A549 (cell line): ENCODE data around the gene LRRC41. TPM values are rescaled to one million over a fixed set of nuclear protein-coding genes. Genes with fewer than 3 reads are reported as not detected.

ENCODE experiments used
- ATAC-seq, 2 experiments: fragments of 200-7000 bp in 1 of 2; fragments of >200 bp in 1 of 2; cut with Nextera tagmentation in 1 of 2; cut with Tn5 transposase in 1 of 2; 3 replicates each; pipeline versions ENCODE4 v1.8.0 to v1.9.1; 2018 to 2020; ENCODE audit warnings: mild to moderate bottlenecking in 1 of 2, moderate library complexity in 1 of 2
- CTCF ChIA-PET: fragments of 300-600 bp; sonication (Branson Sonifier 250); formaldehyde crosslinking; extraction: SDS; loops from one replicate; lab custom pipeline; 2021; ENCODE audit warnings: antibody characterized with exemption, inconsistent platforms; lab: Yijun Ruan, JAX
- POLR2A ChIA-PET: fragments of 350-600 bp; formaldehyde crosslinking; extraction: SDS; loops from one replicate; lab custom pipeline; 2021; ENCODE audit warnings: antibody characterized with exemption, inconsistent platforms; lab: Yijun Ruan, JAX
- DNase-seq, 2 experiments: peaks; one replicate each; pipeline versions ENCODE4 v3.0.0 to v3.0.0-alpha.2; 2011 to 2016; ENCODE audit warnings: low read depth in 1 of 2, low spot score in 1 of 2
- FAIRE-seq: peaks from 2 replicates; lab custom pipeline; 2011; peaks lifted over from hg19 to GRCh38; lab: Jason Lieb, UNC
- H3K27ac ChIP-seq, 2 experiments: fragments of >200 bp; sonication (Bioruptor Twin); formaldehyde crosslinking; 3 replicates each; pipeline ENCODE4 v1.5.1; 2016 to 2017
- H3K4me1 ChIP-seq: fragments of >200 bp; sonication (Bioruptor Twin); formaldehyde crosslinking; 3 replicates; pipeline ENCODE4 v1.6.1; 2016
- H3K4me2 ChIP-seq: fragments of >200 bp; sonication (Bioruptor Twin); formaldehyde crosslinking; 3 replicates; pipeline ENCODE4 v1.6.1; 2016
- H3K4me3 ChIP-seq: fragments of >200 bp; sonication (Bioruptor Twin); formaldehyde crosslinking; 3 replicates; pipeline ENCODE4 v1.5.1; 2016
- H3K9me3 ChIP-seq: fragments of >200 bp; sonication (Bioruptor Twin); formaldehyde crosslinking; 3 replicates; pipeline ENCODE4 v1.6.1; 2016
- BHLHE40 ChIP-seq: IDR thresholded peaks from 2 replicates; pipeline ENCODE4 v1.6.1; 2012; ENCODE audit warnings: low read depth, low read length, inconsistent platforms
- EP300 ChIP-seq, 2 experiments: fragments of >200 bp; sonication (Bioruptor Twin); formaldehyde crosslinking; IDR thresholded peaks; 2 replicates in 1 of 2; 3 replicates in 1 of 2; pipeline ENCODE4 v1.6.1; 2016 to 2017
- FOSL2 ChIP-seq, 2 experiments: fragments of 450-650 bp in 1 of 2; fragments of >200 bp in 1 of 2; sonication (Bioruptor Twin) in 1 of 2; formaldehyde crosslinking; IDR thresholded peaks; 2 replicates each; pipeline versions ENCODE4 v1.5.0 to v1.6.1; 2016 to 2020; ENCODE audit warnings: mild to moderate bottlenecking in 1 of 2, moderate library complexity in 1 of 2
- FOXS1 ChIP-seq: fragments of 250-450 bp; sonication (Bioruptor Pico); IDR thresholded peaks from 2 replicates; pipeline ENCODE4 v1.5.0; 2020; ENCODE audit warnings: mild to moderate bottlenecking, moderate library complexity
- HOXA7 ChIP-seq: fragments of 250-450 bp; sonication (Bioruptor Pico); IDR thresholded peaks from 2 replicates; pipeline ENCODE4 v1.5.0; 2020; ENCODE audit warnings: mild to moderate bottlenecking, moderate library complexity
- JUN ChIP-seq, 2 experiments: fragments of >200 bp; sonication (Bioruptor Twin); formaldehyde crosslinking; IDR thresholded peaks; 2 replicates in 1 of 2; 3 replicates in 1 of 2; pipeline ENCODE4 v1.6.1; 2016 to 2017
- MAFK ChIP-seq: fragments of 450-650 bp; IDR thresholded peaks from 2 replicates; pipeline ENCODE4 v1.6.1; 2014; ENCODE audit not compliant: partially characterized antibody
- NPAS2 ChIP-seq: fragments of 250-450 bp; sonication (Bioruptor Pico); IDR thresholded peaks from 2 replicates; pipeline ENCODE4 v1.8.0; 2022; ENCODE audit warnings: mild to moderate bottlenecking, moderate library complexity, borderline replicate concordance
- RFX5 ChIP-seq: fragments of 450-650 bp; IDR thresholded peaks from 2 replicates; pipeline ENCODE4 v1.7.1; 2014; ENCODE audit warnings: antibody characterized with exemption, mild to moderate bottlenecking, moderate library complexity
- SMC3 ChIP-seq: fragments of >200 bp; sonication (Bioruptor Twin); formaldehyde crosslinking; IDR thresholded peaks from 3 replicates; pipeline ENCODE4 v1.6.1; 2018; ENCODE audit warnings: inconsistent platforms
- TFCP2L1 ChIP-seq: fragments of 250-450 bp; sonication (Bioruptor Pico); IDR thresholded peaks from 2 replicates; pipeline ENCODE4 v1.5.0; 2021; ENCODE audit warnings: mild to moderate bottlenecking
- TP53 ChIP-seq: fragments of 250-450 bp; sonication (Bioruptor Pico); IDR thresholded peaks from 2 replicates; pipeline ENCODE4 v1.5.0; 2021; ENCODE audit warnings: mild to moderate bottlenecking, moderate library complexity
- ZC3H11A ChIP-seq: fragments of 450-650 bp; IDR thresholded peaks from 2 replicates; pipeline ENCODE4 v1.6.1; 2014; ENCODE audit warnings: antibody characterized with exemption, mild to moderate bottlenecking
- ZFP36 ChIP-seq: fragments of 450-650 bp; IDR thresholded peaks from 2 replicates; pipeline ENCODE4 v1.6.1; 2014; ENCODE audit warnings: borderline replicate concordance; ENCODE audit not compliant: partially characterized antibody
- WGBS: methylation state at CpG from one replicate; pipeline ENCODE4 v1.1.6; 2017; ENCODE audit errors: missing lambda C conversion rate; 5-methylcytosine and 5-hydroxymethylcytosine counted together
- polyA plus RNA-seq, 4 experiments: library from polyadenylated mRNA; depleted of rRNA in 3 of 4; stranded (reverse); fragments of >200 nt; fragmentation: RNase III in 1 of 4; extraction: RNeasy Plus Mini Kit Qiagen cat#74134 plus additional on column Dnase treatment in 1 of 4; gene quantifications; 2 replicates in 3 of 4; 3 replicates in 1 of 4; pipeline ENCODE4 v1.2.3, GENCODE V29; 2011 to 2017
- TF ChIP-seq, protein P1 (sequence below): fragments of 200-600 bp; sonication (generic); IDR thresholded peaks from 2 replicates; pipeline ENCODE4 v1.6.1; 2016; ENCODE audit warnings: antibody characterized with exemption, mild to moderate bottlenecking, moderate library complexity
- TF ChIP-seq, protein P2 (sequence below): fragments of >200 bp; sonication (Bioruptor Twin); formaldehyde crosslinking; IDR thresholded peaks from 2 replicates; pipeline ENCODE4 v1.6.1; 2016
- TF ChIP-seq, protein P3 (sequence below): IDR thresholded peaks from 2 replicates; pipeline ENCODE4 v1.6.1; 2012; ENCODE audit warnings: low read depth, borderline replicate concordance
- TF ChIP-seq, protein P4 (sequence below): fragments of 150-350 bp; IDR thresholded peaks from 2 replicates; pipeline ENCODE4 v1.6.1; 2014; ENCODE audit warnings: low read depth, mild to moderate bottlenecking, low read length
- TF ChIP-seq, protein P5 (sequence below): IDR thresholded peaks from 2 replicates; pipeline ENCODE4 v1.6.1; 2012

LRRC41 gene
- polyA plus RNA-seq, 2 of the 4 experiments (the other 2 are of a cell fraction) = 28.6 to 33.4 TPM

DNA sequence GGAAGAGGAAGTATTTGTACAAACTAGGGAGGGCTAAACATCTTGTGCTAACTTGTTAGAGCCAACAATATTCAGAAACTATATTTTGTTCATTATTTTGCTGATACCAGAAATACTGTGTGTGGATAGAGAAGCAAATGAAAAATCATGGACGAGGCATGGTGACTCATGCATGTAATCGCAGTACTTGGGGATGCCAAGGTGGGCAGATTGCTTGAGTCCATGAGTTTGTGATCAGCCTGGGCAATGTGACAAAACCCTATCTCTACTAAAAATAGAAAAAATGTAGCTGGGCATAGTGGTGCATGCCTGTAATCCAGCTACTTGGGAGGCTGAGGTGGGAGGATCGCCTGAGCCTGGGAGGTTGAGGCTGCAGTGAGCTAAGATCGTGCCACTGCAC is 13.4 kb downstream of the LRRC41 start:
- no peak for ATAC-seq
- no peaks in the 10 kb centered on the region for H3K4me1 ChIP-seq
- no peak for DNase-seq
- POLR2A ChIA-PET = no interaction called here
- no peaks in the 10 kb centered on the region for H3K9me3 ChIP-seq
- no peak overlapping the region for H3K4me2 ChIP-seq
- WGBS = 84% methylated on average over 4 of the region's 4 CpGs
- CTCF ChIA-PET = no interaction called here
- no peak overlapping the region for H3K4me3 ChIP-seq
- no peak overlapping the region for H3K27ac ChIP-seq
- no peak for FAIRE-seq
- TF ChIP-seq, protein P1, sequence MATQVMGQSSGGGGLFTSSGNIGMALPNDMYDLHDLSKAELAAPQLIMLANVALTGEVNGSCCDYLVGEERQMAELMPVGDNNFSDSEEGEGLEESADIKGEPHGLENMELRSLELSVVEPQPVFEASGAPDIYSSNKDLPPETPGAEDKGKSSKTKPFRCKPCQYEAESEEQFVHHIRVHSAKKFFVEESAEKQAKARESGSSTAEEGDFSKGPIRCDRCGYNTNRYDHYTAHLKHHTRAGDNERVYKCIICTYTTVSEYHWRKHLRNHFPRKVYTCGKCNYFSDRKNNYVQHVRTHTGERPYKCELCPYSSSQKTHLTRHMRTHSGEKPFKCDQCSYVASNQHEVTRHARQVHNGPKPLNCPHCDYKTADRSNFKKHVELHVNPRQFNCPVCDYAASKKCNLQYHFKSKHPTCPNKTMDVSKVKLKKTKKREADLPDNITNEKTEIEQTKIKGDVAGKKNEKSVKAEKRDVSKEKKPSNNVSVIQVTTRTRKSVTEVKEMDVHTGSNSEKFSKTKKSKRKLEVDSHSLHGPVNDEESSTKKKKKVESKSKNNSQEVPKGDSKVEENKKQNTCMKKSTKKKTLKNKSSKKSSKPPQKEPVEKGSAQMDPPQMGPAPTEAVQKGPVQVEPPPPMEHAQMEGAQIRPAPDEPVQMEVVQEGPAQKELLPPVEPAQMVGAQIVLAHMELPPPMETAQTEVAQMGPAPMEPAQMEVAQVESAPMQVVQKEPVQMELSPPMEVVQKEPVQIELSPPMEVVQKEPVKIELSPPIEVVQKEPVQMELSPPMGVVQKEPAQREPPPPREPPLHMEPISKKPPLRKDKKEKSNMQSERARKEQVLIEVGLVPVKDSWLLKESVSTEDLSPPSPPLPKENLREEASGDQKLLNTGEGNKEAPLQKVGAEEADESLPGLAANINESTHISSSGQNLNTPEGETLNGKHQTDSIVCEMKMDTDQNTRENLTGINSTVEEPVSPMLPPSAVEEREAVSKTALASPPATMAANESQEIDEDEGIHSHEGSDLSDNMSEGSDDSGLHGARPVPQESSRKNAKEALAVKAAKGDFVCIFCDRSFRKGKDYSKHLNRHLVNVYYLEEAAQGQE = no peak
- TF ChIP-seq BHLHE40 (no peak), SMC3 (no peak), ZC3H11A (no peak), TP53 (CRISPR knock-in tag) (no peak), NPAS2 (CRISPR knock-in tag) (no peak), RFX5 (no peak), HOXA7 (CRISPR knock-in tag) (no peak), FOSL2 (IDR thresholded peaks at IDR 0.05) (no peak), FOSL2 (CRISPR knock-in tag; IDR thresholded peaks at IDR 0.05) (no peak; the same call in 1 of the 2 replicates), JUN (IDR thresholded peaks at IDR 0.05) (no peak), TFCP2L1 (CRISPR knock-in tag) (no peak), EP300 (IDR thresholded peaks at IDR 0.05) (no peak), ZFP36 (no peak)
- TF ChIP-seq, protein P2, sequence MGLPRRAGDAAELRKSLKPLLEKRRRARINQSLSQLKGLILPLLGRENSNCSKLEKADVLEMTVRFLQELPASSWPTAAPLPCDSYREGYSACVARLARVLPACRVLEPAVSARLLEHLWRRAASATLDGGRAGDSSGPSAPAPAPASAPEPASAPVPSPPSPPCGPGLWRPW = no peak
- TF ChIP-seq, protein P3, sequence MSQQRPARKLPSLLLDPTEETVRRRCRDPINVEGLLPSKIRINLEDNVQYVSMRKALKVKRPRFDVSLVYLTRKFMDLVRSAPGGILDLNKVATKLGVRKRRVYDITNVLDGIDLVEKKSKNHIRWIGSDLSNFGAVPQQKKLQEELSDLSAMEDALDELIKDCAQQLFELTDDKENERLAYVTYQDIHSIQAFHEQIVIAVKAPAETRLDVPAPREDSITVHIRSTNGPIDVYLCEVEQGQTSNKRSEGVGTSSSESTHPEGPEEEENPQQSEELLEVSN = no peak
- TF ChIP-seq, protein P4, sequence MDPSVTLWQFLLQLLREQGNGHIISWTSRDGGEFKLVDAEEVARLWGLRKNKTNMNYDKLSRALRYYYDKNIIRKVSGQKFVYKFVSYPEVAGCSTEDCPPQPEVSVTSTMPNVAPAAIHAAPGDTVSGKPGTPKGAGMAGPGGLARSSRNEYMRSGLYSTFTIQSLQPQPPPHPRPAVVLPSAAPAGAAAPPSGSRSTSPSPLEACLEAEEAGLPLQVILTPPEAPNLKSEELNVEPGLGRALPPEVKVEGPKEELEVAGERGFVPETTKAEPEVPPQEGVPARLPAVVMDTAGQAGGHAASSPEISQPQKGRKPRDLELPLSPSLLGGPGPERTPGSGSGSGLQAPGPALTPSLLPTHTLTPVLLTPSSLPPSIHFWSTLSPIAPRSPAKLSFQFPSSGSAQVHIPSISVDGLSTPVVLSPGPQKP = no peak
- TF ChIP-seq, protein P5, sequence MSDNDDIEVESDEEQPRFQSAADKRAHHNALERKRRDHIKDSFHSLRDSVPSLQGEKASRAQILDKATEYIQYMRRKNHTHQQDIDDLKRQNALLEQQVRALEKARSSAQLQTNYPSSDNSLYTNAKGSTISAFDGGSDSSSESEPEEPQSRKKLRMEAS = no peak
- TF ChIP-seq, all 56 proteins: peak for 0

DNA sequence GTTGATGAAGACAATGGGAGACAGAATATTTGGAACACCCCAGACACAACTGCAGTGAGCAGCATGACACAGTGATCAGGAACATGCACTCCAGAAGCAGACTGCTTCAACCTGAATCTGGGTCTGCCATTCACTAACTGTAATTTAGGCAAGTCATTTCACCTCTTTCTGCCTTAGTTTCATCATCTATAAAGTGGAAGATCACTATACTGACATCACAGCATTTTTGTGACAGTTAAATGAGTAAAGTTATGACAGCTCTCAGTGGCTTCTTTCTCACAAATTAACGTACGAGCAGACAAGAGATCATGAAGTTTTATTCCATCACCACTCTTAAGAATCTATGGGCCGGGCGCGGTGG is 14.3 kb downstream of the LRRC41 start:
- no peak for DNase-seq
- TF ChIP-seq MAFK (no peak), FOXS1 (no peak)
- 99% methylated on average over 5 of the region's 5 CpGs for WGBS
- Histone ChIP-seq H3K4me2 (no peak overlapping the region), H3K27ac (no peak overlapping the region), H3K4me3 (no peak overlapping the region), H3K9me3 (no peaks in the 10 kb centered on the region), H3K4me1 (no peaks in the 10 kb centered on the region)
- ATAC-seq = no peak
- POLR2A ChIA-PET = no interaction called here
- FAIRE-seq = no peak
- CTCF ChIA-PET = no interaction called here
